Loucy (cell line): ENCODE data around the gene CCDC142.

Source experiments
- H2AFZ ChIP-seq: fragments of 200-600 bp; sonication (generic); 2 replicates; pipeline ENCODE4 v1.6.0; 2016; ENCODE audit warnings: antibody characterized with exemption, mild to moderate bottlenecking, low read length, moderate library complexity
- H3F3A ChIP-seq: fragments of 200-600 bp; 2 replicates; pipeline ENCODE4 v1.6.0; 2016; ENCODE audit warnings: antibody characterized with exemption, low read depth, mild to moderate bottlenecking
- H3K27me3 ChIP-seq: fragments of 200-600 bp; sonication (generic); 2 replicates; pipeline ENCODE4 v1.6.1; 2014; ENCODE audit warnings: low read length, mild to moderate bottlenecking; ENCODE audit not compliant: insufficient read depth, poor library complexity, severe bottlenecking
- H3K36me3 ChIP-seq: fragments of 200-600 bp; sonication (generic); 2 replicates; pipeline ENCODE4 v1.6.1; 2016; ENCODE audit warnings: low read length; ENCODE audit not compliant: insufficient read depth
- H3K4me1 ChIP-seq: fragments of 200-600 bp; sonication (generic); 2 replicates; pipeline ENCODE4 v1.5.1; 2014; ENCODE audit warnings: low read length, mild to moderate bottlenecking; ENCODE audit not compliant: insufficient read depth, poor library complexity, severe bottlenecking
- H3K4me2 ChIP-seq: fragments of 200-600 bp; sonication (generic); 2 replicates; pipeline ENCODE4 v1.6.0; 2014; ENCODE audit warnings: antibody characterized with exemption, low read length, low read depth, mild to moderate bottlenecking; ENCODE audit not compliant: poor library complexity, severe bottlenecking
- H3K4me3 ChIP-seq: fragments of 200-600 bp; sonication (generic); 2 replicates; pipeline ENCODE4 v1.5.1; 2014; ENCODE audit warnings: low read length, mild to moderate bottlenecking, mixed read lengths; ENCODE audit not compliant: poor library complexity, severe bottlenecking
- H3K79me2 ChIP-seq: fragments of 200-600 bp; sonication (generic); 2 replicates; pipeline ENCODE4 v1.6.1; 2014; ENCODE audit warnings: low read length; ENCODE audit not compliant: insufficient read depth
- H3K9ac ChIP-seq: fragments of 200-600 bp; sonication (generic); 2 replicates; pipeline ENCODE4 v1.6.0; 2014; ENCODE audit warnings: mild to moderate bottlenecking, low read depth, low read length, moderate library complexity; ENCODE audit not compliant: poor library complexity, severe bottlenecking
- H3K9me2 ChIP-seq: fragments of 200-600 bp; sonication (generic); replicated peaks from 2 replicates; pipeline ENCODE4 v1.6.1; 2016; ENCODE audit warnings: low read depth, low read length, mixed read lengths
- H3K9me3 ChIP-seq: fragments of 200-600 bp; sonication (generic); 2 replicates; pipeline ENCODE4 v1.6.1; 2014; ENCODE audit warnings: mild to moderate bottlenecking, antibody characterized with exemption, low read length, low read depth; ENCODE audit not compliant: insufficient read depth
- H4K20me1 ChIP-seq: fragments of 200-600 bp; sonication (generic); 2 replicates; pipeline ENCODE4 v1.6.0; 2014; ENCODE audit warnings: antibody characterized with exemption, low read length, mild to moderate bottlenecking; ENCODE audit not compliant: insufficient read depth, poor library complexity, severe bottlenecking
- CTCF ChIP-seq: fragments of 200-600 bp; sonication (generic); conservative IDR thresholded peaks from 2 replicates; pipeline ENCODE4 v1.5.1; 2014; ENCODE audit warnings: mild to moderate bottlenecking, antibody characterized with exemption, low read length
- EZH2phosphoT487 ChIP-seq: fragments of 200-600 bp; IDR thresholded peaks from 2 replicates; pipeline ENCODE4 v1.6.1; 2018; ENCODE audit warnings: antibody characterized with exemption, mild to moderate bottlenecking, moderate library complexity, borderline replicate concordance

Gene CCDC142

GRCh38 chr2:74424139-74424992 is 58.4 kb downstream of the CCDC142 start:
- Histone ChIP-seq H3K4me2 (no peak overlapping the region), H4K20me1 (no peaks in the 10 kb centered on the region), H3F3A (no peaks in the 10 kb centered on the region), H3K4me1 (peaks cover 22% of the 10 kb centered on the region), H2AFZ (no peak overlapping the region), H3K4me3 (no peak overlapping the region), H3K9ac (no peak overlapping the region), H3K9me2 (no peaks in the 10 kb centered on the region), H3K27me3 (no peaks in the 10 kb centered on the region), H3K9me3 (no peaks in the 10 kb centered on the region), H3K79me2 (peaks cover 14% of the 10 kb centered on the region; the same call in 1 of the 2 replicates), H3K36me3 (peaks cover 5% of the 10 kb centered on the region; the same call in 1 of the 2 replicates)
- TF ChIP-seq EZH2phosphoT487 (no peak), CTCF (no peak)
